Heart left ventricle (tissue), 13 donors: ENCODE measurements around the gene PLA2G6.

ENCODE experiments used
- POLR2A ChIP-seq, 2 donors: fragments of 450-650 bp; IDR thresholded peaks; one replicate each; pipeline ENCODE4 v1.6.1; 2017; ENCODE audit warnings: antibody characterized with exemption in 2 of 2, mild to moderate bottlenecking in 2 of 2, moderate library complexity in 2 of 2
- TF ChIP-seq, protein P1 (sequence below), 12 donors: fragments of 200-600 bp; sonication (generic) in 4 of 12; IDR thresholded peaks; one replicate each; pipeline versions ENCODE4 v1.5.0 to v1.8.0; 2018 to 2022; ENCODE audit warnings: antibody characterized with exemption in 12 of 12, mild to moderate bottlenecking in 5 of 12
- donor health status: ischemic (EF 13 %, LVEDD 7.1; RV severe dilation, severe dysfunction).
- donor health status: DM: no; HTN: yes; CAD: no.
- donor health status: DM: no; HTN: no; CAD: no.
- donor health status: ischemic (EF 25% LVEDD 6.9; RV normal size, moderate dysfunction).
- donor health status: ischemic (EF 25% LVEDD 5.7; RV mildly dilated, moderate dysfunction).
- donor health status: ischemic (EF 35%, LVEDD 5.7; RV mildly dilated, moderate dysfunction).
- donor health status: nonischemic (EF 11% LVEDD 7.7; RV severe dilation, severe dysfunction).
- donor health status: DM: yes; HTN: yes; CAD: no.
- donor health status: PGD.
- donor health status: ischemic (EF 29% LVEDD 5.4; RV normal size, mild dysfunction).
- donor health status: nonischemic (EF 23%, LVEDD 6.1; RV moderate dilation, normal function).

GRCh38 chr22:38089474-38089851, 92.2 kb downstream of the PLA2G6 start:
- TF ChIP-seq, protein P1, sequence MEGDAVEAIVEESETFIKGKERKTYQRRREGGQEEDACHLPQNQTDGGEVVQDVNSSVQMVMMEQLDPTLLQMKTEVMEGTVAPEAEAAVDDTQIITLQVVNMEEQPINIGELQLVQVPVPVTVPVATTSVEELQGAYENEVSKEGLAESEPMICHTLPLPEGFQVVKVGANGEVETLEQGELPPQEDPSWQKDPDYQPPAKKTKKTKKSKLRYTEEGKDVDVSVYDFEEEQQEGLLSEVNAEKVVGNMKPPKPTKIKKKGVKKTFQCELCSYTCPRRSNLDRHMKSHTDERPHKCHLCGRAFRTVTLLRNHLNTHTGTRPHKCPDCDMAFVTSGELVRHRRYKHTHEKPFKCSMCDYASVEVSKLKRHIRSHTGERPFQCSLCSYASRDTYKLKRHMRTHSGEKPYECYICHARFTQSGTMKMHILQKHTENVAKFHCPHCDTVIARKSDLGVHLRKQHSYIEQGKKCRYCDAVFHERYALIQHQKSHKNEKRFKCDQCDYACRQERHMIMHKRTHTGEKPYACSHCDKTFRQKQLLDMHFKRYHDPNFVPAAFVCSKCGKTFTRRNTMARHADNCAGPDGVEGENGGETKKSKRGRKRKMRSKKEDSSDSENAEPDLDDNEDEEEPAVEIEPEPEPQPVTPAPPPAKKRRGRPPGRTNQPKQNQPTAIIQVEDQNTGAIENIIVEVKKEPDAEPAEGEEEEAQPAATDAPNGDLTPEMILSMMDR (IDR thresholded peaks at IDR 0.05) = no peak
- no peak for TF ChIP-seq POLR2A (IDR thresholded peaks at IDR 0.05)
